KG1 (cell line): ENCODE measurements around the gene MYOG.
A peak's percentile ranks its signal among the peaks of the same experiment; 100 is the strongest.

Experiments used
- DNase-seq: peaks from one replicate; lab custom pipeline; 2025; lab: John Stamatoyannopoulos, UW

MYOG gene

DNA sequence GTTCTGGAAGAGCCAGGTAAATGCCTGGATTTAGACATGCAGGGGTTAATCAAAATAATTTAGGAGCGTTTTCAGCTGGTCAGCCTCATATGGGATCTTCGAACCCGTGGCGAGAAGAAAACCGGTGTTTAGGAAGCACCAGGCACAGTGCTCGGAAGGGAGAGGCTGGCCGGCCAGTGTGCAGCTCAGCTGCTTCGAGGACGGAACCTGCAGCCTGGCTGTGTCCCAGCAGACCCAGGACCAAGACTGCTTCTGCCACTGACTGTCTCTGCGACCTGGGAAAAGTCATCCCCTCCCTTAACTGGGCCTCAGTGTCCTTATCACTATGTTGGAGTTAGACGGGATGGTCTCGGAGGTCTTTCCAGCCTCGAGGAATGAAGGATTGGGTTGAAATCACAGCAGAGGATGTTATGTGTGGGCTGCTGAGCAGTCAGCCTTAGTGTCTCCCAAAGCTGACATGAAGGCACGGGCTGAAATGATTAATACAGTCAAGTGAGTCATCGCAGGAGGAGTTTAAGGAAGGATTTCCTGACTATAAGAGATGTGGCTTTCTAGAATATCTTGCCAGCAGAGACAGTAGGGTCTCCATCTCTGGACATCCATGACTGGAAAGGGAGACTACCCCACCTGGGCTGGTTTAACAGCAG is 38.7 kb downstream of the MYOG start:
- DNase-seq: no peak

GRCh38 chr1:203045821-203046594 is 39.8 kb downstream of the MYOG start:
- DNase-seq: no peak

DNA sequence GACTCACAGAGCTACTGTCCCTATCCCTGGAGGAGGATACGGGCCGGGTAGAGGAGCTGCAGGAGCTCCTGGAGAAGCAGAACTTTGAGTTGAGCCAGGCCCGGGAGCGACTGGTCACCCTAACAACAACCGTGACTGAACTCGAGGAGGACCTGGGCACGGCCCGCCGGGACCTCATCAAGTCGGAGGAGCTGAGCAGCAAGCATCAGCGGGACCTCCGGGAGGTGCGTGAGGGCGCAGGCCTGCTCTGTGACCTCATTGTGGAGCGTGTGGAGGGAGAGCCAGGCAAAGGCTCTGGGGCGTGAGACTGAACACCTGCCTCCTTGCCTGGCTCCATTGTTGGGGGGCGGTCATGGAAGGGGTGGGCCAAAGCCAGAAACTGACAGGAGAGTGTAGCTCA is 40.5 kb downstream of the MYOG start:
- DNase-seq: no peak

DNA sequence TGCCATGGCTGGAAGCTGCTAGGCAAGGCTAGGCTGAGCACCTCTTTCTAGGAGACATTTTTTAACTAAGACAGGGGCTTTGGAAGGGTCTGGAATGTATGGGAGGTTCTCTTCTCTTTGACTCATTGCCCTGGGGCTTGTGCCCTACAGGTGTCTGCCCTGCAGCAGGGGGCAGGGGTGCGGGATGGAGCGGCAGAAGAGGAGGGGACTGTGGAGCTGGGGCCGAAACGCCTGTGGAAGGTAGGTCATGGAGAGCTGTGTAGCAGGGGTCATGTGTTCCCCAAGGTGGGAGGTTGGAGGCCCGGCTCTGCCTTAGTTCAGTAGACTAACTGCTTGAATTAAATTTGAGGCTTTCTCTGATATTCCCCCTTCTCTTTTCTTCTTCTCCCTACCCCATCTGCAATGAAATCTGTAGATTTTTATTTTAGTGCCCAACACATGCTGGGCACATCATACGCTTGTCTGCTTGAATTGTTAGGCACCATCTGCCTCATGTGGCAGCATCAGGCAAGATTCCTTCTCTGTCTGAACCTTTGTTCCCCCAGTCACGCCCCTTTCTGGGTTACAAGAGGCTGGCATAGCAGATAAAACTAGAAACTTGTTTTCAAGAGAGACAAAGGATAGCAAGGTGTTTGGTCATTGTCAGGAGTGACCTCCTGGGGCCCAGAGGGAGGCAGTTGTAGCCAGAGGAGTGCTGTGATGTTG is 41.1 kb downstream of the MYOG start:
- DNase-seq: no peak

DNA sequence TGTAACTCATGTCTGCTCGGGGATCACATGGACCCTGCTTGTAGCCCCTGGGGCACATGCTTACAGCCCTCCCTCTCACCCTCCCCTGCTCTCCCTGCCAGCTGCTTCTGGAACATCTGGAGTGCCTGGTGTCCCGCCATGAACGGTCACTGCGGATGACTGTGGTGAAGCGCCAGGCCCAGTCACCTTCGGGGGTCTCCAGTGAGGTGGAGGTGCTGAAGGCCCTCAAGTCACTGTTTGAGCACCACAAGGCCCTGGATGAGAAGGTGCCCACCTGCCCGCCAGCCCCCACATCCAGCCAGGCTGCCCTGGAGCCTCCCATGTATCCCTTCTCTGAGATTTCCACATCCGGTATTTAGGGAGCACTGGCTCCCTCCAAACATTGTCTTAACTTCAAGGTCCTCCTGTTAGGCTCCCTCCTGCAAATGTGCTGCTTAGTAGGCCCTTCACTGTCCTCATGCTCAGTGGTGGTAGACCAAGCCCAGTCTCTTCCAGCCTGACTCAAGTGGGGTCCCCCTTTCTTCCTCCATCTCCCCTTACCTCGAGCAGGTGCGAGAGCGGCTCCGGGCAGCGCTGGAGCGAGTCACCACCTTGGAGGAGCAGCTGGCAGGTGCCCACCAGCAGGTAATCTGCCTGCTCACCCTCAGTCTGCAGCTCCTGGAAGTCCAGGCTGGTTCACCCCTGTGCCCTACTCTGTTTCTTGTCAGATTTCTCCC is 41.8 kb downstream of the MYOG start:
- no peak for DNase-seq

DNA sequence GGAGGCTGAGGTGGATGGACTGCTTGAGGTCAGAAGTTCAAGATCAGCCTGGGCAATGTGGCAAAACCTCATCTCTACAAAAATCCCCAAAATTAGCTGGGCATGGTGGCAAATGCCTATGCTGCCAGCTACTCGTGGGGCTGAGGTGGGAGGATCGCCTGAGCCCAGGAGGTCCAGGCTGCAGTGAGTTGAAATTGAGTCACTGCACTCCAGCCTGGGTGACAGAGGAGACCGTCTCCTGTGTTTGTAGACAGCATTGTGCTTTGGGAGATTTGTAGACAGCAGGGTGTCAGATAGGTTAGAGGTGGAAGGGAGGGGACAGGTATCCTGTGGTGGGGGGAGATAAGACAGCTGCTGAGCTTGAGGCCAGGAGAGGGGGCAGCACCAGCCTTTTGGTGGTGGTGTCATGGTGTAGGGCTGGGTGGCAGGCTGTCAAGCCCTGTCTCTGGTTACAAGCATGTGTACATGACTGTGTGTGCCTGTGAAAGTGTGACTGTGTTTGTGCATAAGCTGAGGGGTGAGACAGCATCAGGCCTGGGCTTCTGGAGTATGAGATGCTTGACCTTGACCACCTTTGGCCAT is 44.4 kb downstream of the MYOG start:
- no peak for DNase-seq

DNA sequence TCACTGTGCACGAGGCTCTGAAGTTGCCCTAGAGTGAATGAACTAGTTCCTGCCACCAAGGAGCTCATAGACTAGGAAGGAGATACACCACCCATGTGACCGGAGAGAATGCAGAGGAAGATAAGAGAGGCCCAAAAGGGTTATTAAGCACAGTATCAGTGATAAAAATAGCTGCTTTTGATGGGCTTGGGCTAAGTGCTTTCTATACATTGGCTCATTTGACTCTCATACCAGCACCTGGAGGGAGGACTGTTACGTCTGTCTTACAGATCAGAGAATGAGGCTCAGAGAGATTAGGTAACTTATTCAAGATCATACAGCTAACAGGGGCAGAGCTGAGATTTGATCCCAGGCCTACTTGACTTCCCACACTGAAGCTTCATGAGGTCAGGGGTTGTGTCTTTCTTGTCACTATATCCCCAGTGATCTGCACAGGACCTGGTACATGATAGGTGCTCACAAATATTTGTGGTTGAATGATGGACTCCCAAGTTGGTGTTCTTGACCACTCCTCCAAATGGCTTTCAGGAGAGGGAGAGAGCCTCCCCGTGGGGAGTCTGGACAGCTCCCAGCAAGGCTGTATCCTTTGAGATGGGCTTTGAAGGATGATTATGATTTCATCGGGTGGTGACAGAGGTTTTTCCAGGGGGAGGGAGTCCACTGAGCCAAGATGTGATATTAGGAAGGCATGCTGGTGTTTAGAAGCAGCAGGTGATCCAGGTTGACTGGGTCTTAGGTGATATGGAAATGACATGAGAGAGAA is 45.1 kb downstream of the MYOG start:
- no peak for DNase-seq

GRCh38 chr1:203039609-203040512 is 46.0 kb downstream of the MYOG start:
- no peak for DNase-seq

DNA sequence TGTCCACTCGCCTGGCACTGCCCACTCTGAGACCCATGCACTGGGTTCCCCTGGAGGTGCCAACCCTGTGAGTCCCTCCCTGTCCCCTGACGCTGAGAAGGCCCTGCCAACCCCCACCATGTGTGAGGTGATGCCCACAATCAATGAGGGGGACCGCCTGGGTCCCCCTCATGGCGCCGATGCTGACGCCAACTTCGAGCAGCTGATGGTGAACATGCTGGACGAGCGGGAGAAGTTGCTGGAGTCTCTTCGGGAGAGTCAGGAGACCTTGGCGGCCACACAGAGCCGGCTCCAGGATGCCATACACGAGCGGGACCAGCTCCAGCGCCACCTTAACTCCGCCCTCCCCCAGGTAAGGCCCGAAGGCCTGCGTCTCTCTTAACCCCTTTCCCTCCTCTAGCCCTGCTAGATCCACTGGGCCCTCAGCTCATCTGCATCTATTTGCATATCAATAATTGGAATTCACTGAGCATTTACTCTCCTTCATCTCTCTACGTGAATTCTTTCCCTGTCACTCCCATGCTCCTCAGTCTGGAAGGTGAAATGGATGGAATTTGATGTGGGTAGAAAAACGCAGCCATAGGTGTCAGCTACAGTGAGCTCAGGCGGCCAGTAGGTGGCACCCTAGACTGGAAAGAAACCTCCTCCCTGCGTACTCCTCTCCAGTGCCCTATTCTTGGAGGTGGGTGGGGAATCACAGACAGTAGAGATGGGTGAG is 46.8 kb downstream of the MYOG start:
- peak; percentile 47 for DNase-seq

GRCh38 chr1:203038217-203038741 is 47.5 kb downstream of the MYOG start:
- DNase-seq: no peak

DNA sequence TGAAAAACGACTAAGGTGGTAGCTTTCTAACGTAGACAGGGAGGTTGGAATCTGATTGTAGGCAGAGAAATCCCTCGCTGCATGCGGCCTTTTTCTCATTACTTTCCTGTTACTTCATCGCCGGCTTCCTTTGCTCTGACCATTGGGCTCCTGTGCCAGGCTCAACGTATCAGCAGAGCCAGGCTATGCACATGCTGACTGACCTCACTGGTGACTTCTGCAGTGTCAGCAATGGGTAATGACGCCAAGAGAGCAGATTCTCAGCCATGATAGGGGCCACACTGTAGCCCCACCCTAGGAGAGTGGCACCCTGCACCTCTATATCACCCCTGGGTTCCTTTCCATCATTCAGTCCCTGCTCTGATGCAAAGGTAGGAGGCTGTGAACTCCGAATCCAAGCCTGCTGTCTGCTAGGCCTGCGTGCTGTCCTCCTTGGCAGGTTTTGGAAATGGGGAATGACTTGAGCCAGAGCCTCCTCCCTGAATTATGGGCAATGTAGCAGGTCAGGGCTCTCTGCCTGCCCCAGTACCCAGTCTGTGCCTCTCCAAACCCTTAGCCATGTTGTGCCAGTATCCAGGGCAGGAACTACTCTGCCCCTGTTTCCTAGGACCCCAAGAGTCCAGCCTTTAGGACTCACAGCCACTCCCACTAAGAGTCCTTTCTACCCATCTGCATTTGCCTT is 48.2 kb downstream of the MYOG start:
- DNase-seq: no peak

GRCh38 chr1:203036537-203036936 is 49.3 kb downstream of the MYOG start:
- no peak for DNase-seq

DNA sequence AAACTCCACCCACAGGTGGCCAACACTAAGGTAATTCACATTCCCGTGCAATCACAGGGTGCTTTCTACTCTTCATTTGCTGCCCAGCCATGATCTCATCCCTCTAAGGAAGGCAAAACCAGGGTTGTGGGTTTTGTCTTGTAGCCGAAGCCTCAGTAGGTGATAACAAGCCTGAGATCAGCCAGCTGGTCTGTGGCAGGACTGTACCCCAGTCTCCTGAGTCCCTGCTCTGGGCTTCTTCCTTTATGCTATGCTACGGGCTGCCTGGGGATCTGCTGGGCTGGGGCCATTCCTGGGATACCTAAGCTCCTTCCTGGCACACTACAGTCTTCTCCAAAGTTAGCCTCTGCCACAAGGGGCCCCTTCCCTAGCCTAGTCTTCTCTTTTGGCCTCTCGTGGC is 49.7 kb downstream of the MYOG start:
- no peak for DNase-seq

DNA sequence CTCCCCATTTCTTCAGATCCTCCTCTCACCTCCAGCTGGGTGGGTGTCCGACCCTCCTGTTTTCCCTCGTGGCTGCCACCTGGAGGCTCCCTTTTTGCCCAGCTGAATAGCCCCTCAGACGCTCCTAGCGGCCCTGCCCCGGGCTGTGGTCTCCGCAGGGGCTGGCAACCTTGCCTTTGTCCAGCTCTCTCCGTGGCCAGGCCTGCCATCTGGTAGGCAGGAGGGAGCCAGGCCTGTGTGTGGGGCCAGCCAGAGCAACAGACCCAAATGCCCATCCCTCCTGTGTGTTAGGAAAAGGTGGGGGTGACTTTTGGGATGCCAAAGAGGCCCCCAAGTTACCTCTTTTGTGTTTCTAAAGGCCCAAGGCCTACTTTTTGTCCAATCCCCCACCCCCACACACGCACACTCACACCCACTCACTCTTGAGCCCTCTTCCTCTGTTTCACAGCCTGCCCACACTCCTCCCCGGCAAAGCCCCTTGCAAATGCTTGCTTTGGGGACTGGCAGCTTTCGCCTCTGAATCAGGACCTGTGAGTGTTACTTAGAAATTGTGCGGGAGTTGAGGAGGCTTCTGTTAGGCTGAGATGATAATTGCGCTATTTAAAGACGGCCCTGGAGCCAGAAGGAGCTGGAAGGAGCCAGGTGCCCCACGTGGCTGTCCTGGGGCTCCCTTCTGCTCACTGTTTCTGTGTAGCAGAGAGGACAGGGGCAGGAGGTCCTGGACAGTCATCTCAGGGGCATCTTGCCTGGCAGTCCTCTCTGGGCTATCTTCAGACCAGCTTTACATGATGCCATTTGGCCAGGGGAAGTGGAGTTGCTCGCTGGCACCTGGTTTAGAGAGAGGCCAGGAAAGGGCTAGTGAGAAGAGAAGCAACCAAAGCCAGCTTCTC is 50.5 kb downstream of the MYOG start:
- DNase-seq: no peak

- no peak for DNase-seq
Observed at GRCh38 chr1:203034422-203035110, 51.2 kb downstream of the MYOG start.

DNA sequence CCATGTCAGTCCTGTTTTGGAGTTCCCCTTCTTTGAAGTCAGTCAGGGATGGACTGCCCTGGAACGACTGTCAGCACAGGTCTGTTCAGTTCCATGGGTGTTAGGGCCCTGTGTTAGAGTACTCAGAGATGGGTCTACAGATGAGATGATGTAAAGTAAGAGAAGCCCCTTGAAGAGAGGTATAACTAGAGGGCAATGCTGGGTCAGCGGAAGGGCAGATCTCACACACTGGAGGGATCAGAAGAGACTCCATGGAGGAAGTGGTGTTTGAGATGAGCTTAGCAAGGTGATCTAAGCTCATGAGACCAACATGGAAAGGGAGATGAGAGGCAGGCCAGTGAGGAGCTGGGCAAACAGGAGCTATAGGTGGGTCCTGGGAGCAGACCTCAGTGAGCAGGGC is 51.9 kb downstream of the MYOG start:
- DNase-seq: no peak

DNA sequence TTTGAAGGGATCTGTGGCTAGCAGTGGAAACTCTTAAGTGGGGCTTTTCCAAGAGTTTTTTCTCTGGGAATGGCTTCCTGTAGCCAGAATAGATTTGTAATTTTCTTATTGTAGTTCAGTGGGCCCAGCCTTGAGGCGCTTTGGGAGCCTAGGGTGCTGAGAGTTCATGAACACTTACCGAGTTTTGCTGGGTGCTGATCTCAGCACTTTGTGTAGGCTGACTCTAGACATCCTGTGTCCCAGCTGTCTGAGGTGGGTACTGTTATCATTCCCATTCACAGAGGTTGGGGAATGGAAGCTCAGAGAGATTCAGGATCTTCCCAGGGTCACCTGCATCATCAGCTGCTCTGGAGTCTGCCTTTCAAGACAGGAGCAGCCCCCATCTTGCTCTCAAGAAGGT is 52.5 kb downstream of the MYOG start:
- no peak for DNase-seq
